ENCODE results near the gene C12orf76.

C12orf76 gene

DNA sequence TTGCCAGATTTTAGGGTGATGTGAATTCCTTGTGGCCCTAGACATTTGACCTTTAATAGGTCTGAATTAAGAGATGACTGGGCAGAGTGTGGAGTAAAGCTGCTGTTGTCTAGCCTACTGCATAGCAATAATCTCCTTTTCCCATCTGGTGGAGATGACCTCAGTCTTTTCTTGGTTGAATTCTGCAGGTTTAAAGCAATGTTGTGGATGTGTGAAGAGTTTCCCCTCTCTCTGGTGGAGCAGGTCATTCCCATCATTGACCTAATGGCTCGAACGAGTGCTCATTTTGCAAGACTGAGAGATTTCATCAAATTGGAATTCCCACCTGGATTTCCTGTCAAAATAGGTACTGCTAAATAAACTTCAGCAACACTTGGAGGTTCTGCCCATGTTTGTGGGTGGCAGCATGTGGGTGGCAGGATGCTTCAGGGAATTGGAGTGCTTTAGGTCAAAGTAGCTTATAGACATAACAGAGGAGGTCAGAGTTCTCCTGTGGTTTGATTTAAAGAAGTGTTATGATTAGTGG, 19.0 kb downstream of the C12orf76 start:
- peak overlapping the region; percentile 33; the same call in 1 of the 2 replicates for H3K27ac ChIP-seq
- no peak for DNase-seq
- H3K27me3 ChIP-seq (ENCODE audit: insufficient read depth, low read depth, severe bottlenecking), result no peaks in the 10 kb centered on the region
- H3K4me3 ChIP-seq (ENCODE audit: low read depth, low read length), result no peak overlapping the region
- TF ChIP-seq, protein P1, sequence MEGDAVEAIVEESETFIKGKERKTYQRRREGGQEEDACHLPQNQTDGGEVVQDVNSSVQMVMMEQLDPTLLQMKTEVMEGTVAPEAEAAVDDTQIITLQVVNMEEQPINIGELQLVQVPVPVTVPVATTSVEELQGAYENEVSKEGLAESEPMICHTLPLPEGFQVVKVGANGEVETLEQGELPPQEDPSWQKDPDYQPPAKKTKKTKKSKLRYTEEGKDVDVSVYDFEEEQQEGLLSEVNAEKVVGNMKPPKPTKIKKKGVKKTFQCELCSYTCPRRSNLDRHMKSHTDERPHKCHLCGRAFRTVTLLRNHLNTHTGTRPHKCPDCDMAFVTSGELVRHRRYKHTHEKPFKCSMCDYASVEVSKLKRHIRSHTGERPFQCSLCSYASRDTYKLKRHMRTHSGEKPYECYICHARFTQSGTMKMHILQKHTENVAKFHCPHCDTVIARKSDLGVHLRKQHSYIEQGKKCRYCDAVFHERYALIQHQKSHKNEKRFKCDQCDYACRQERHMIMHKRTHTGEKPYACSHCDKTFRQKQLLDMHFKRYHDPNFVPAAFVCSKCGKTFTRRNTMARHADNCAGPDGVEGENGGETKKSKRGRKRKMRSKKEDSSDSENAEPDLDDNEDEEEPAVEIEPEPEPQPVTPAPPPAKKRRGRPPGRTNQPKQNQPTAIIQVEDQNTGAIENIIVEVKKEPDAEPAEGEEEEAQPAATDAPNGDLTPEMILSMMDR (IDR thresholded peaks at IDR 0.05; ENCODE audit: low read depth, low read length), result no peak
- H3K36me3 ChIP-seq, result peaks cover 64% of the 10 kb centered on the region
- no peaks in the 10 kb centered on the region for H3K9me3 ChIP-seq (ENCODE audit: severe bottlenecking)

DNA sequence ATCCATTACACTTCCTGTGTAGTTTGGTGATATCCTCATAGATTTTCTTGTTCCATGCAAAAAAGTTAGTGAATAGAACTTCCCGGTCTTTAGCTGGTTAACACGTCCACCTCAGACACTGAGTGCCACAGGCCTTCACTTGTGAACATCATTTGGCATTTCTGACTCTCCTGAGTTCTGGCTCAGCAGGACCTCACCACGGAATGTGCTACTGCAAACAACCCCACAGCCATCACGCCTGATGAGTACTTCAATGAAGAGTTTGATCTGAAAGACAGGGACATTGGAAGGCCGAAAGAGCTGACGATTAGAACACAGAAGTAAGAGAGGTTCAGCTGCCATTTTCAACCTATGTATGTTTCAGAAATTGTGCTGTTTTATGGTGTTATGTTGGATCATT, 20.0 kb downstream of the C12orf76 start:
- peaks cover 55% of the 10 kb centered on the region for H3K36me3 ChIP-seq
- H3K4me3 ChIP-seq (ENCODE audit: low read depth, low read length), result no peak overlapping the region
- H3K9me3 ChIP-seq (ENCODE audit: severe bottlenecking), result no peaks in the 10 kb centered on the region
- no peak for DNase-seq
- H3K27me3 ChIP-seq (ENCODE audit: insufficient read depth, low read depth, severe bottlenecking), result no peaks in the 10 kb centered on the region
- no peak overlapping the region for H3K27ac ChIP-seq
- TF ChIP-seq, protein P1 (IDR thresholded peaks at IDR 0.05; ENCODE audit: low read depth, low read length), result no peak

DNA sequence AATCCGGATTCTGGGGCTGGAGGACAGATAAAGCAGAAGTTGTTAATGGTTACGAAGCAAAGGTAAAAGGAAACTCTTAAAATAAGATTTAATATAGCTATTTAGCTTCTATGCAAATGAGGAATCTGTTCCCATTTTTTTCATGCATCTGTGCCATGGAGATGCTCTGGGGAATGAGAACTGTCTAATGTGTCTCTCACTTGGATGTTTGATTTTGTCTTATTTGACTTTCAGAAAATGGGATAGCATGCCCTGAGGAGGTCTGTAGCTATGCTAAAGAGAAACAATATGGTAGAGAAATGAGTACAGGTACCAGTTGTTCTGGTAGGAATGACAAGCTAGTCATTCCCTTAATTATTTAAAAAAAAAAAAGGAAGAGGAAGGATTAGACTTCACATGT, 24.3 kb downstream of the C12orf76 start:
- Histone ChIP-seq H3K27ac (peak overlapping the region; percentile 86), H3K36me3 (peaks cover 53% of the 10 kb centered on the region)

DNA sequence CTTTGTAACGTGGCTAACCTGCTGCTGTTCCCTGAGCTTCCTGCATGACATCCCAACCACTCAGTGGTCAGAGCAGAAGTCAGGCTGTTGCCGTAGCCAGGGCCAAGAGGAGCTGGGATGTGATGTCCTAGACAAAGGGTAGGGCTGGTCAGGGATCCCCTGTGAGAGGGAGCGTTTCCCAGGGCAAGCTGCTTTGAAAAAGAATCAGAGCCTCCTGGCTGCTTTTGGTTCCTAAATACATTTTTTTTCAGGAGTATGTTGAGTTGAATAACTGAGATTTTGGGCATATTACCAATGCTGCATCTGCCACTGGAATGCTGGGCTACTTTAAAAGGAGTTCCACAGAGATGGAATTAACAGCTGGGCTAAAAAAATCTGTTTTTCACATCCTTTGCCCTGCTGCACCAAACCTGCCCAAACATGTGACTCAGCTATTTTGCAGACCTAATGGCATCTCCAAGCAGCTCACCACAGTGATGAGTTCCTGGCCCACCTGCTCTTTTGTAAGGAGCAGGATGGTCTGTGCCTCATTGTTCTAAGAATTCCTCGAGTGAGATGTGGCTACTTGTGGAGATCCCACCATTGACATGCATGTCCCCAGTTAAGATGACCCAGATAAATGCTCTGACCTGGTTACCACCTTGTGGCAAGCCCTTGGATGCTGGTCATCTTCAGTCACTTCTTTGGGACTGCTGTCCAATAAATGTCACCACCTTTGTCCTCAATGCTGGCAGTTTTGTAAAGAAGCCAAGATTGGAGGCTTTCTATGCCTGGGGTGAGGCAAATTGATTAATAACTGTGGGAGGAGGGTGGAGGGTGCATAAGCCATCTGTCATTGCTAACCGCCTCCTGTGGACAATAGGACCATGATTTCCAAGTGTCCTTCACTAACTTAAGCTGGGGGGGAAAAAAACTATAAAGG, 25.0 kb downstream of the C12orf76 start:
- Histone ChIP-seq H3K9me3 (ENCODE audit: severe bottlenecking) (no peaks in the 10 kb centered on the region), H3K4me3 (ENCODE audit: low read depth, low read length) (no peak overlapping the region), H3K36me3 (peaks cover 53% of the 10 kb centered on the region), H3K27ac (peak overlapping the region; percentile 86), H3K27me3 (ENCODE audit: insufficient read depth, low read depth, severe bottlenecking) (no peaks in the 10 kb centered on the region)
- DNase-seq, result peak; percentile 56
- TF ChIP-seq, protein P1 (IDR thresholded peaks at IDR 0.05; ENCODE audit: low read depth, low read length), result no peak

More for the DNA sequence above, 24.3 kb downstream of the C12orf76 start:
- Histone ChIP-seq H3K27me3 (ENCODE audit: insufficient read depth, low read depth, severe bottlenecking) (no peaks in the 10 kb centered on the region), H3K4me3 (ENCODE audit: low read depth, low read length) (no peak overlapping the region), H3K9me3 (ENCODE audit: severe bottlenecking) (no peaks in the 10 kb centered on the region)
- DNase-seq, result no peak
- TF ChIP-seq, protein P1 (IDR thresholded peaks at IDR 0.05; ENCODE audit: low read depth, low read length), result no peak

DNA sequence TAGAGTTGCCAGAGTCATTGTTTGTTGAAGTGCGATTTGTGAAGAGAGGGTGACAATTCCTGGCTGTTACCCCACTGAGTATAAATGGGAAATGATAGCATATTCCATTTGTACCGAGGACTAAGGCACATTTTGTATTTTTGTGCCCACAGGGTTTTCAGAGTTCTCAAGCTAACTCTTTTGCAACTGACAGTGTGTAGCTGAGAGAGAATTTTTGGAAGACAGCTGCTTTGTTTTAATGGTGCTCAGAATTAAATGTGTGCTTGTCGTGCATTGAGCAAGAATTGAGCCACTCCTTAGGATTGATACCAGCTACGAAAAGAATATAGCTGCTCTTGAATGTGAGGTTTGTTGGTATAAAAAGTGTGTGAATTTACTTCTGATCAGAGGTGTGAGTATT, 27.4 kb downstream of the C12orf76 start:
- H3K27me3 ChIP-seq (ENCODE audit: insufficient read depth, low read depth, severe bottlenecking), result no peaks in the 10 kb centered on the region
- no peak overlapping the region for H3K4me3 ChIP-seq (ENCODE audit: low read depth, low read length)
- no peak for DNase-seq
- TF ChIP-seq, protein P1 (IDR thresholded peaks at IDR 0.05; ENCODE audit: low read depth, low read length), result no peak
- H3K27ac ChIP-seq, result peak overlapping the region; percentile 73
- H3K9me3 ChIP-seq (ENCODE audit: severe bottlenecking), result no peaks in the 10 kb centered on the region
- peaks cover 56% of the 10 kb centered on the region for H3K36me3 ChIP-seq

Measured in WERI-Rb-1 (cell line).